ENCODE data around the gene CDCP1.

CDCP1 gene, protein sequence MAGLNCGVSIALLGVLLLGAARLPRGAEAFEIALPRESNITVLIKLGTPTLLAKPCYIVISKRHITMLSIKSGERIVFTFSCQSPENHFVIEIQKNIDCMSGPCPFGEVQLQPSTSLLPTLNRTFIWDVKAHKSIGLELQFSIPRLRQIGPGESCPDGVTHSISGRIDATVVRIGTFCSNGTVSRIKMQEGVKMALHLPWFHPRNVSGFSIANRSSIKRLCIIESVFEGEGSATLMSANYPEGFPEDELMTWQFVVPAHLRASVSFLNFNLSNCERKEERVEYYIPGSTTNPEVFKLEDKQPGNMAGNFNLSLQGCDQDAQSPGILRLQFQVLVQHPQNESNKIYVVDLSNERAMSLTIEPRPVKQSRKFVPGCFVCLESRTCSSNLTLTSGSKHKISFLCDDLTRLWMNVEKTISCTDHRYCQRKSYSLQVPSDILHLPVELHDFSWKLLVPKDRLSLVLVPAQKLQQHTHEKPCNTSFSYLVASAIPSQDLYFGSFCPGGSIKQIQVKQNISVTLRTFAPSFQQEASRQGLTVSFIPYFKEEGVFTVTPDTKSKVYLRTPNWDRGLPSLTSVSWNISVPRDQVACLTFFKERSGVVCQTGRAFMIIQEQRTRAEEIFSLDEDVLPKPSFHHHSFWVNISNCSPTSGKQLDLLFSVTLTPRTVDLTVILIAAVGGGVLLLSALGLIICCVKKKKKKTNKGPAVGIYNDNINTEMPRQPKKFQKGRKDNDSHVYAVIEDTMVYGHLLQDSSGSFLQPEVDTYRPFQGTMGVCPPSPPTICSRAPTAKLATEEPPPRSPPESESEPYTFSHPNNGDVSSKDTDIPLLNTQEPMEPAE

DNA sequence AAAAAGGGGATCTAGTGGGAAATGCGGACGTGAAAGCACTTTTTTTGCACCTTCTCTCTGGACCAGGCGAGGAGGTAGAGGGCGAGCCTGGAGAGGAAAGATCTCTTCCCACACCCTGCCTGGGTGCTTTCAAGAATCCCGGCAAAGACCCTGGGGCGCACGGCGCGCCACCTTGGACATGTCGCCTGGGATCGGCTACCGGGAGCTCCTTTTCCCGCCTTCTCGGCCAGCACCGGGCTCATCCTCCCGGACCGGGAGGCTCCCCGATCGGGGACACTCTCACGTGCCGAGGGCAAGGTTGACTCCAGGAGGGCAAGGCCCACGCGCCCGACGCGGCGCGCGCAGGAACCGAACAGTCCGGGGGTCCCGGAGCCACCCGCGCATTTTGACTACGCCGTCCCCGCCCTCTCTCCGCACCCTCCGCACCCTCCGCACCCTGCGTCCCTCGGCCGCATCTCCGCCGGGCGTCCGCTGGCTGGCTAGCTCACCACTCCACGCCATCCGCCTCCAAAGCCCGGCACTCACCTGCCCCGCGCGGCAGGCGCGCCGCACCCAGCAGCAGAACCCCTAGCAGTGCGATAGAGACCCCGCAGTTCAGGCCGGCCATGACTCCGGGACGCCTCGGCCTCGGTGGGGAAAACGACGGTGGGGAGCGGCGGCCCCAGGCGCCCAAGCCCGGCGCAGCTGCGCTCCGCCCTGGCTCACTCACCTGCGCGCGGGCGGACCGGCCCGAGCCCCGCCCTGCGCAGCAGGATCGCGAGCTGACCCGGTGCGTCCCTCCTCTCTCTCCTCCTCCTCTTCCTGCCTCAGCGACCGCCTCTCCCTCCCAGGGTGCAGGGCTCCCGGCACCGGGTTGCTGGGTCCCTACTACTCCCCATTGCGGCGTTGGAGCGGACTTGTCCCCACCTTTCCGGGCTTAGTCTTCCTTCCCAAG is at the start of gene CDCP1:
TSS of gene CDCP1 (minus strand) at position 698 of the 934 bp plus-strand sequence. CDS start at position 607, 91 bp downstream.
- Histone ChIP-seq H3K27ac (peak within 1 kb of the TSS; percentile 60 to 88 (median 81)), H3K4me3 (peak within 1 kb of the TSS; percentile 48 to 66 (median 60))

DNA sequence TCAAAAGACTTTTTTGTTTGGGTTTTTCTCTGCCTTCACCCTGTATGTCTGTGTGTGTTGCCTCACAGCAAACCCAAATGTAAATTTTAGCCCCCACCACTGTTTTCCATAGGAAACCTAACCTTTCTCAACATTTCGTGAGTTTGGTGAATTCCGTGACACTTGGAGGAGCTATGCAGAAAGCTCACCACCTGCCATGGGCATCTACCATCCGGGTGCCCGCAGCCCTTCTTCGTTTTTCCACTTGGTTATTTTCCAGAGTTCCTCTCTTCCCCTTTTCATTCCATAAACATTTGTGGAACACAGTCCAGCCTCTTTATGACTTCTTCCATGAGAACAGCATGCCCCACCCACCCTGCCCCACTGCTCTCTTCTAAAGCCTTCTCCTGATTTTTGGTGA is 48.6 kb upstream of the CDCP1 start:
- H3K4me3 ChIP-seq = no peak overlapping the region
- no peak overlapping the region for H3K27ac ChIP-seq

DNA sequence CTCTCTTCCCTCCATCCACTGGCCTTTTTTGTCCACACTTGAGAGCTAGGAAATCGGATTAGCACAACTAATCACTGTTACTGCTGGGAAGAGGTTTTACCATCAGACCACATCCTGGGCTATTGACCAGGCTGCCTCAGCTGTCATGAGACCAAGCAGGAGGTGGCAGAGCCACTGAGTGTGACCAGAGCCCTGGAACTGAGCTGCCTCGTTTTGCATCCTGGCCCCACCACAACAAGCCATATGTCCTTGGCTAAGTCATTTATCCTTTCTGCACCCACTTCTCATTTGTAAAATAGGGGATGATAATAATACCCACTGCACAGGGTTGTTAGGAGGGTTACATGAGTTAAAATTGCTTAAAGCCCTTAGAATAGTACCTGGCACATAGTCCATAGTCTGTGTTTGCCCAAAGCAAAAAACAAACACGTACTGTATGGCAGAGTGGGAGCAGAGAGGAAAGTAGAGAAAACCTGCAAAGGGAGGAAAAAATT is 45.8 kb upstream of the CDCP1 start:
- Histone ChIP-seq H3K27ac (no peak overlapping the region), H3K4me3 (no peak overlapping the region)

DNA sequence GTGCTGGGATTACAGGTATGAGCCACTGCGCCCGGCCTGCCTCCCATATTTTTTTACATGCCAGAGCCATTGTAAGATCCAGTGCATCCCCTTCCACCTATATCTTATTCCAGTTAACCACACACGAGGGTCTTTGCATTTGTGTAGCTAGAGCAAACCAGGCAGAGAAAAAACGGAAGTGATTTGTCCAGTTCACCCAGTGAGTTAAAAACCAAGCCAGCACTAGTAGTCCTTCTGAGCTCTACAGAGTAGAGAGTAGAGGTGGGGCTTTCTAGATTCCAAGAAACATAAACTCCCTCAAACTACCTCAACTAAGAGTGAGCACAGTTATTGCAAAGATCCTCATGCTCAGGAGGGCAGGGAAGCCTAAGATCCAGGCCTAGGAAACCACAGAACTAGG is 45.2 kb upstream of the CDCP1 start:
- Histone ChIP-seq H3K27ac (no peak overlapping the region), H3K4me3 (no peak overlapping the region)

DNA sequence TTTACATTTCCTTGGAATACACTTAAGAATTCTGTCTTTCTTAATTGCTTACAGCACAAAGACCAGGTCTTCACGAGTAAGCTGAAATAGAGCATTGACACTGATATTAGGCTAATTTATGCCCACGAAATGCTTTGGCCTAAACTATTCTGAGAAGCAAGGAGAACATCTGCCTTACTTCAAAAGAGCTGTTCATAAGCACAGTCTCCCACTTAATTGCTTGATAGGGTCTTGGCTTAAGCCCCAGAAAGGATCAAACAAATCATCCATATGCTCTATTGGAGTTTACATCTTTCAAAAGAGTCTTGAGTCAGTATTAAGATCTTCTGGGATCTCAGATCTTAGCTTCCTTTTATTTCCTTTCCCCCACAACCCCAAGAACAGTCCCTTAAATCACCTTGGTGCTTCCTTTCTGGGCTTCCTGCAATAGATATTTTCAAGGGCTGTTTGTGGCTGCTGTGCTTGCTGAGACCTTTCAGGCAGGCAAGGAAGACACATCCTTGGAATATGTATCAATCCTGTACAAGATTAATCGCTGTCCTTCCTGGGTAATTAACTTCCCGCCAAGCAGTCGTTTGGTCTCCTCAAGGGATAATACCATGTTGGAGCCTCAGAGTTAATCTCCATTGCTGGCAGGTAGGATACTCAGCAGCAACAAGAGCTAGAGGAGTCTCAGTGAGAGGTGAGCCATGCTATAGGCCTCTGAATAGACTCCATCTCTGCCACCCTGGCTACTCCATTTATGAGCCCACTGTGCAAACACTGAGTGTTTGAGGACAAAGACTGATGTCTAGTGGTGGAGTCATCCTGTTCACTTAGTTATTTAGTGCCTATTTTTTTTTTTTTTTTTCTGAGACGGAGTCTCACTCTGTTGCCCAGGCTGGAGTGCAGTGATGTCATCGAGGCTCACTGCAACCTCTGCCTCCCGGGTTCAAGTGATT is 42.8 kb upstream of the CDCP1 start:
- H3K27ac ChIP-seq = no peak overlapping the region
- H3K4me3 ChIP-seq = no peak overlapping the region

DNA sequence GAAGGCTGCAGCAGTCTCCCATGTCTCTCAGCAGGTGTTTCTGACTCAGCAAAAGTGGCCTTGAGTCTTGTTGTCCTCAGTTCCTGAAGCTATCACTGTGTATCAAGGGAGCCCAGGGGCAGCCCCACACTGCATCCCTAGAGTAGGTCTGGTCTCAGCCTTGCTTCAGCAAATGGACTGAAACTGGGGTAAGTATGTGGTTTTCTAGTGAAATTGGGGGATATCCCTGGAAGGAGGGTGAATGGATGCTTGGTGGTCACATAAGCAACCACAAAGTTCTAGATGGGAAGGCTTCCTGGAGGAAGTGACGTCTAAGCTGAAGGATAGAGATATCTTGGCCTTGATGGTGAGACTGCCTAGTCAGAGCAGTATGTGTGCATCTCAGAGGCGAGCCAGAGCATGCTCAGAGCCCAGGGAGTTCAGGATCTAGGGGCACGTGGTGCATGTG is 41.5 kb upstream of the CDCP1 start:
- Histone ChIP-seq H3K4me3 (no peak overlapping the region), H3K27ac (no peak overlapping the region)

DNA sequence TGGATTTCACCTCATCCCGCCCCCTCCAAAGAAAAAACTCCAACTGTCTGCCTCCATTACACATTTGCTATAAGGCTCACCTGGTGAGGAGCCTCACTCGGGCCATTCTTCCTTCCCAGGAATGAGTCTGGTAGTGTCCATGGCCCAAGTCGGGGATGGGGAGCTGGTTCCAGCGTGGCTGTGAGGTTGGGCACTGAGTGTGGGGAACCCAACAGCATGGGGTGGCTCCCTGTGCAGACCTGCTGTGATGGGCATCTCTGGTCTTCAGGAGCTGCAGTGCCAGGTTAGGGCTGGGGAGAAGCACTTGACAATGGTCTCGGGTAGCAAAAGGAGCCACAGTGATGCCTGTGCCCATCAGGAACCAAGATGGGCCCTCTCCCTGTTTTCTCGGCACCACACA is 40.7 kb upstream of the CDCP1 start:
- H3K4me3 ChIP-seq = no peak overlapping the region
- H3K27ac ChIP-seq = no peak overlapping the region

DNA sequence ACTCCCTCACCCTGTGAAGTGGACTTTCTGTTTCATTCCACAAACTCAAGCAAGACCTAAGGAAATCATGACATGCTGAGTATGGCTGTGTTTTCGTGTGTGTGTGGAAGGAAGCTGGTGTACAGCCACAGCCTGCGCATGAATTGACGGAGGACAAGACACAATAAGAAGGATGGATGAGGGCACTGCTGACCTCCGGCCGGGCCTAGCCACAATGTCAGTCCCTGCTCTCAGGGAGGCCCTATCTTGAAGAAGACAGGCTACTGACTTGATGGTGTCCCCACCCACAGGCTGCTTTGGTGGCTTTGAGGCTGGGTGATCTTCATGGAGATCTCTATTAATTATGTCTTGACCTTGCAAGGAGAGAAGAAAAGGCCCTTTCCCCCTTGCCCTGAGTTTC is 39.3 kb upstream of the CDCP1 start:
- Histone ChIP-seq H3K4me3 (no peak overlapping the region), H3K27ac (no peak overlapping the region)

DNA sequence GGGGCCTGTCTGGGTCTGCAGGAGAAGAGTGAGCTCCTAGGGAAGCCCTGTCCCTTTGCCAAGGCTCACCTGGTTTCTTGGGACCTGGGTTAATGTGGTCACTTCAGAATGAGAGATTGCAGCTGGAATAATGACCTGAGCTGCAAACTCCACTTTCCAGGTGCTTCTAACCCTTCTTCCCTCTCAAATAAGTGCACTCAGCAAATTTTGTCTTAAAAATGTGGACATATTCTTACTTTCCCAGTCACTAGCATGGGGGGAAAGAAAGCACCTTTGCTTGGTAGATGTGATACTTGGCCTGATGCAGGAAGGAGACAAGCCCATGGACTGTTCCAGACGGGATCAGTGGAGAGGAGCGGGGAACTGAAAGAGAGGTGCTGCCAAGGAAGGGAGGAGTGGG is 38.9 kb upstream of the CDCP1 start:
- Histone ChIP-seq H3K27ac (no peak overlapping the region), H3K4me3 (no peak overlapping the region)

DNA sequence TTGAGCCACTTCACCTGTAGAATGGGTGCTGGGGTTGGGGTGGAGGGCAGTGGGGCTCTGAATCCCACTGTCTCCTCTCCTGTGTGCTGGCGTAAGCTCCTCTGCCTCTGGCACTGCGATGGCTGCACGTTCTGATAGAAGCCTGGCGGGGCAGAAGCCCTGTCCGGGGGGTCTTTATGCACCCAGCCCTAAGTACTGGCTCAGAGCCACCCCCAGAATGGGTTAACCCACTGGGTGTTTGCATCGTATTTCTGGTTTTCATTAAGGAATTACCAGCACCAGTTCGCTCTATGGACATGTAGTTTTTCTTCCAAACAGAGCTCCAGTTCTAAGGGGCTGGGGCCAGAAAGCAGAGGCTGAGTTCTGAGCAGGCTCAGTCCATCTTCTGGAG is 37.7 kb upstream of the CDCP1 start:
- H3K4me3 ChIP-seq = no peak overlapping the region
- H3K27ac ChIP-seq = peak overlapping the region in 20 of 21 experiments; percentile 28 to 84 (median 64)

DNA sequence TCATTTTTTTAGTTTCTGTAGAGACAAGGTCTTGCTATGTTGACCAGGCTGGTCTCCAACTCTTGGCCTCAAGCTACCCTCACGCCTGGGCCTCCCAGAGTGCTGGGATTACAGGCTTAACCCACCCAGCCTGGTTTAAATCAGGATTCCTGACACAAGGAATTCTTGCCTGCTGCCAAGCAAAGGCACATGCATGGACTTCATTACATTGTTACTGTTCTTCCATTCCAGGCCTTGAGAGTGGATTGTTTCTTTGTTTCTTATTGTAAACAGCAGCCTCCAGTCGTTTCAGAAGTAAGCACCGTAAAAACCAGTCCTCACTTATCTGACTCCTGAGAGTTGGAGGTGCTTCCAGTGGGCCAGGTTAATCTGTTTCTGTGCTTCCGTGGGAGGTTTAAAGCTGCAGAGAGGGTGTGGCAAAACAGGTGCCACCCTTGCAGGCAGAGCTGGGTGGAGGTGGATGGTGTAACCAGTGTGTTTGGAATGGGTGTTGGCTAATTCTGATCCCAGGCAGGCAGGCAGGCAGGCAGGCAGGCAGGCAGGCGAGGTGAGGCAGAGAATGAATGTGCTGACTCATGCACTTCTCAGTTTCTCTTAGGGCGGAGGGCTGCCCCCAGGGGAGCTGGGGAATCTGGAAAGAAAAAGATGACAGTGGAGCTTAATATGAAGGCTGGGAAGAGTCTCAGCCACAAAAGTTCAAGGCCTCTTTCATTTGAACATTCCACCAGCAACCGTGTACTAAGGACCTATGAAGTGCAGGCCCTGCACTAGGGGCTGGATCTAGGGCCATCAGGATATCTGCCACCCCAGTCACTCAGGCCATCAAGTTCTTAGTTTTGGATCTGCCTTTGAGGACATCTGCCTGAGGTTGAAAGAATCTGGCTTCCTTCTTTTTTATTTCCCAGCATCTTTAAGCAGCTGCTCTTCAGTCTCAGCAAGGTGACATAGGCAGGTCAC is 37.0 kb upstream of the CDCP1 start:
- no peak overlapping the region for H3K4me3 ChIP-seq

DNA sequence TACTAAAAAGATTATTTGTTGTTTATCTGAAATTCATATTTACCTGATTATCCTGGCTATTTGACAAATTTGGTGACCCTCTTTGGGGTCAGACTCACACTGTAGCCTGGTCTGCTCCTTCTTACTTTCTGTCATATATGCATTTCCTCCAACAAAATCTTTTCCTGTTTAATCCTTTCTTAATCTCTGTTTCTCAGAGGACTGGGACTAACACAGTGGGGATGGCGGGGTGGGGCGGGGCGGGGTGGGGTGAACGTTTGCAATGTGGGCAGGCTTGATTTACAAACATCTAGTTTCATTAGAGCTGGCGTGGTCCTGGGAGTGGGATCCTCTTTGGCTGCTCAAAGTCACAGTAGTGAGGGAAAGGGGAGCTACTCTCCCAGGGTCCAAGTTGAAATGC is 35.3 kb upstream of the CDCP1 start:
- Histone ChIP-seq H3K4me3 (no peak overlapping the region), H3K27ac (no peak overlapping the region)

More for the DNA sequence above, 37.0 kb upstream of the CDCP1 start:
- H3K27ac ChIP-seq = peak overlapping the region in 20 of 21 experiments; percentile 28 to 84 (median 64)

DNA sequence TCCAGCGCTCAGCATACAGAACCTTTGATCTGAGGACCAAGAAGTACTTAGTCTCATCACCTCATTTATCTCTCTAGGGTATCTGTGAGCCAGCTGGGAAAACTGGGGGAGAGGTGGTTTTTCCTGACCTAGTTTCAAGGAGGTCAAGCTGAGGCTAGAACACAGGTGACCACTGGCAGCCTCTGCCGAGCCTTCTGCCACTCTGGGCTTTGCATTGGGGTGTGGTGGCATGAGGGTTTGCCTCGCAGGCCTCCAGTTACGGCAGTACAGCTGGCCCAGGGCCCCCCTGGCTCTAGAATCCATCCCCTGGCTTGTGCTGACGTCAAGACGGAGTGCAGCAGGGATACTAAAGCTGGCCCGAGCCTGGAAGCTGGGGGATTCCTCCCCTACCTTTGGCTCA is 34.7 kb upstream of the CDCP1 start:
- Histone ChIP-seq H3K4me3 (no peak overlapping the region), H3K27ac (no peak overlapping the region)

DNA sequence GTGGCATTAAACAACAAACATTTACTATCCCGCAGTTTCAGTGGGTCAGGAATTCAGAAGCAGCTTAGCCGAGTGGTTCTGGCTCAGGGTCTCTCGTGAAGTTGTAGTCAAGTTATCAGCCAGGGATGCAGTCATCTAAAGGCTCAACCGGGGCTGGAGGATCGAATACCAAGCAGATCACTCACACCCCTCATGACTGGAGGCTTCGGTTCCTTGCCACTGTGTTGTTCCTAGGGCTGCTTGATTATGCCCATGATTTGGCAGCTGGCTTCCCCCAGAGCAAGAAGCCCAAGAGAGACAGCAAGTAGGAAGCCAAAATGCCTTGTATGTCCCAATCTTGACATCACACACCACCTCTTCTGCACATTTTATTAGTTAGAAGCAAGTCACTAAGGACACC is 33.9 kb upstream of the CDCP1 start:
- Histone ChIP-seq H3K27ac (no peak overlapping the region), H3K4me3 (no peak overlapping the region)

DNA sequence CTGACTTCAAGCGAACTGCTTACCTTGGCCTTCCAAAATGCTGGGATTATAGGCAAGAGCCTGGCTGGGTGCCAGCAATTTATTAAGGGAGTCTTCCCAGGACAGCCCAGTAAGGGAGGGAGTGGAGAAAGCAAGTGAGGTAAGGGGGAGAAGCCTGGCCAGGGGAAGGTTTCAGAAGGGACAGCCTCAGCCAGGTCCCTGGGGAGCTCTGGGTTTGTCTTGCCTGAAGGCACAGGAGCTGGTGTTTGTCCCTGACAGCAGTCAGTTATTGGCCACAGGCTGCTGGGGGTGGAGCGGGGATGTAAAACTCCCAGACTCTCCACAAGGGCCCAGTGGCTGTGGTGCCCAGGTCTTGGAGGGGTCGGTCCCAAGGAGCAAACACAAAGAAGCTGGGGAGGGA is 33.0 kb upstream of the CDCP1 start:
- Histone ChIP-seq H3K4me3 (no peak overlapping the region), H3K27ac (no peak overlapping the region)

DNA sequence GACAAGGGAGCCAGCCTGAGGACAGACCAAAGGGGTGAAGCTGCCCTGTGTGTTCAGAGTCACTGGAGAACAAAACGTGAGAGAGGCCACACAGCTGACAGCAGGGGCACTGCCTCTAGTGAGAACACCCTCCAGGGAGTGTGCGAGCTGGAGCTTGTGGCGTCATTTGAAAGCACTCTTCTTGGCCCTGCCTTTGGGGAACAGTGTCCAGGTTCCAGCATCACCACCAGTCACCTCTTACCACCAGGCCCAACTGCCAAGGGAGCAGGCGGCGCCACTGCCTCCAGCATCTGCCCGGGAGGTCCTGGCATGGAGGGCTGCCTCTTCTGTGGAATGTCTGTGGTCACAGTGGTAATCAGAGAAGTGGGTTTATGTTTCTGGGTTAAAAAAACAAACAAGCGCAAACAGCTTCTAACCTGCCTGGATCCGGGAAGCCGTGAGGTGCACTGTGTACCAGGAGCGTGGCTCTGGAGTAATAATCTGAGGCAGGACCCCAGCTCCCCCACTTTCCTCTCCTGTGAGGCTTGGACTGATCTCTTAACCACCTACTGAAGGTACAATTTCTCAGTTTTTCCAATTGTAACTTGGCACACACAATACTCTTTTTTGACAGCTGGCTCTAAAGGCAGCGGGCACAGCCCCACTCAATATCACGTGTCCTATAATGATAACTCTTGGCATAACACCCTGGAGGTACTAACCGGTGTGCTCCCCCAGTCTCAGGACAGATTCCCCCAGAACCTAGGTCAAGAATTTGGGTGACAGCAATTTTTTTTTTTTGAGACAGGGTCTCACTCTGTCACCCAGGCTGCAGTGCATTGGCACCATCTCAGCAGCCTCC is 32.2 kb upstream of the CDCP1 start:
- Histone ChIP-seq H3K4me3 (no peak overlapping the region), H3K27ac (peak overlapping the region in 2 of 21 experiments; percentile 22 to 52)

DNA sequence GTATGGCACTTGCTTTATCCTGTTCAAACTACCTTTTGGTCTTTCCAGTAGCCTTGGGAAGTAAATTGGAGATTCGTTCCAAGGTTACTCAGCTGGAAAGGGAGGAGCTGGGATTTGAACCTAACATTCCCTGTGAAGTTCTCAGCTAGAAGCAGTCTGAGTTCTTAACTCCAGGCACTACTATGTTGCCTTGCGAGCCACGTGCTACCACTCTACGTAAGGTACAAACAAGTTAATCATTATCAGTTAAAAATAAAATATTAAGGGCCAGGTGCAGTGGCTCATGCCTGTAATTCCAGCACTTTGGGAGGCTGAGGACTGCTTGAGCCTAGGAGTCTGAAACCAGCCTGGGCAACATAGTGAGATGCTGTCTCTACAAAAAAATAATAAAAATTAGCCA is 30.7 kb upstream of the CDCP1 start:
- H3K4me3 ChIP-seq = no peak overlapping the region

More for the DNA sequence above, 30.7 kb upstream of the CDCP1 start:
- H3K27ac ChIP-seq = no peak overlapping the region
